GM18907 (cell line): ENCODE measurements around the gene PCCA.
"Not testable (repeated sequence)": the region's sequence is repeated elsewhere in the genome, so short reads cannot be mapped to it uniquely, and the experiment has no call there.

Source experiments
- ATAC-seq: cut with Tn5 transposase; IDR thresholded peaks from one replicate; pipeline ENCODE4 v1.9.1; 2021; ENCODE audit warnings: mild to moderate bottlenecking, moderate library complexity; ENCODE audit not compliant: unreplicated experiment

The PCCA gene

GRCh38 chr13:100182900-100183490 is 94.1 kb downstream of the PCCA start:
- no peak for ATAC-seq

- no peak for ATAC-seq
Measured at GRCh38 chr13:100184095-100184494, 95.2 kb downstream of the PCCA start.

DNA sequence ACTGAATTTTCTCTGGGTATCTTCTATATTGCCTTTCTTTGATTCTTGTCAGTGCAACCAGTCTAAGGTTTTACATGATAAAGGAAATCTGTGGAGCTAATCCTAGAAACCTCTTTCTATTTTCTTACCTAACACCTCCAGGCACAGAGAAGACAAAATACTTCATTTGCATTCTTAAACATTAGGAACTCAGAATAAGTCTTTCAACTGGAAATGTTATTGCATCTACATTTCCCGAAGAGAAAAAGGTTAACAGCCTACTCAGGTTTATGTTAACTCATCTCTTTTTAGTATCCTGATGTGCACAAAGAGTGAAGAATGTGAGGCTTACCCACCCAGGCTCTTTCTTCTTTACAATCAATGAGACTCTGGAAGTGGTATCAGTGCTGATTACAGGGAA is 106.7 kb downstream of the PCCA start:
- ATAC-seq = no peak

- ATAC-seq = no peak
Measured at GRCh38 chr13:100196375-100196774, 107.5 kb downstream of the PCCA start.

GRCh38 chr13:100197116-100197515 is 108.2 kb downstream of the PCCA start:
- no peak for ATAC-seq

- ATAC-seq = no peak
Measured at GRCh38 chr13:100197591-100198365, 108.9 kb downstream of the PCCA start.

DNA sequence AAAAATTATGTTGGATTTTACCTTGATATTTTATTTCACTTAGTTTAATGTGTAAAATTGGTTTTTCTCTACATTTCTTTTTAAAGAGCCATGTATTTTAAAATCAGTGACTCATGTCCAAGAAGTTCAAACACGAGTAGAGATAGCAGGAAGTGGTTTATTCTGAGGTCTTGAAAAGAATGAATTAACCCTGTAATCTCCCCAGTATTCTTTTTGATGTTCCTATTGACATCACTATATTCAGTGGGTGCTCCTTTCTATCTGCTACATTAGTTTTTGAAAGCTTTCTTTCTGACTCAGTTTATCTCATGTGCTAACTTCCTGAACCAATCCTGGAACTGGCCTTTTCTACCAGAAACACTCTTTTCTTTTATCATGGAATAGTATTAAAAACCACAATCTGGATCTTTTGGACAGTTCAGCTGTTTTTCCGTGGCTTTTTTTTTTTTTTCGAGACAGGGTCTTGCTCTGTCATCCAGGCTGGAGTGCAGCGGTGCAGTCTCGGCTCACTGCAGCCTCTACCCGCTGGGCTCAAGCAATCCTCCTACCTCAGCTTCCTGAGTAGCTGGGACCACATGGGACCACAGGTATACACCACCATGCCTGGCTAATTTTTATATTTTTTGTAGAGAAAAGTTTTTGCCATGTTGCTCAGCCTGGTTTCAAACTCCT is 114.9 kb downstream of the PCCA start:
- ATAC-seq = peak; percentile 83

DNA sequence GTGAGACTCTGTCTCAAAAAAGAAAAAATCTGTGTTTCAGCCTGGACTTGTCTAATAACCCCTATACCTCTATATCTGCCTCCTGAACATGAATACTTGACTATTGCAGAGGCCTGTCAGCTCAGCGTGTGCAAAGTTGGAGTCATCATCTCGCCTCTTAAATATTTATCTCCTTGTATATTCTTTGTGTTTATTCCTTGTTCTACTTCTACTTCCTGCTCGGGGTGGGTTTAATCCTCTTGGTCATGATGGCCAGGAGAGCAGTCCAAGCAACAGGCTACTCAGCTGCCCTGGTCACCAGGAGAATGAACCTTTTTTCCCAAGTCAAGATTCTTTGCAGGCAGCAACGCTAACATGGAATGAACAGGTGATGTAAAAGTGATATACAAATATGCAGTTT is 119.1 kb downstream of the PCCA start:
- no peak for ATAC-seq

GRCh38 chr13:100208626-100209025 is 119.7 kb downstream of the PCCA start:
- no peak for ATAC-seq

- no peak for ATAC-seq
Measured at GRCh38 chr13:100209857-100210825, 121.2 kb downstream of the PCCA start.

DNA sequence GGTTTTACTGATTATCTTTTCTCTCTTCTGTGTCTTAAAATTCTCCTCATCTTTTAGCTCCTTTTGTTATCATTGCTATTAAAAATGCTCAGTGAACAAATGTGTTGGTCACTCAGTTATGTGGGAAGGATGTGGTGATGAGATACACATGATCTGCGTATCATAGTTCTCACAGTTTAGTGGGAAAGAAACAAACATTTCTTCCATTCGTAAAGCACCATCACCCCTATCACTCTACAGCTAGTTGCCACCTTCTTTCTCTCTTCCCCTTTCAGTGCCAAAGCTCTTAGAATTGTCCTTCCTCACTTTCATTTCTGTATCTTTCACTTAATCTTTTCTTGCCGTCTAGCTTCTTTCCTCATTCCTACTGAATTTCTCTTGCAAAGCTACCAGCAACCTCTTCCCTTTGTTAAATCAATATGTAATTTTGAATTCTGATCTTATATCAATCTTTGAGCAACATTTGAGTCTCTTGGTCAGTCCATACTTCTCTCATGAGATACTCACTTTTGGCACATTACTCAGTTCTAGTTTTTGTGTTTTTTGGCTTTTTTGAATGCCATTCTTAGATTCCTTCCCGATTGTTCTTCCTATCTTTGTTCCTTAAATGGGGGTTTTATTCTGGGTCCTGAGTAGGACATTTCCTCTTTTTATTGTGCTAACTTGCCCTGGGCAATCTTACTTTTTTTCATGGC is 122.3 kb downstream of the PCCA start:
- no peak for ATAC-seq

- ATAC-seq = no peak
Measured at GRCh38 chr13:100212904-100213553, 124.1 kb downstream of the PCCA start.

DNA sequence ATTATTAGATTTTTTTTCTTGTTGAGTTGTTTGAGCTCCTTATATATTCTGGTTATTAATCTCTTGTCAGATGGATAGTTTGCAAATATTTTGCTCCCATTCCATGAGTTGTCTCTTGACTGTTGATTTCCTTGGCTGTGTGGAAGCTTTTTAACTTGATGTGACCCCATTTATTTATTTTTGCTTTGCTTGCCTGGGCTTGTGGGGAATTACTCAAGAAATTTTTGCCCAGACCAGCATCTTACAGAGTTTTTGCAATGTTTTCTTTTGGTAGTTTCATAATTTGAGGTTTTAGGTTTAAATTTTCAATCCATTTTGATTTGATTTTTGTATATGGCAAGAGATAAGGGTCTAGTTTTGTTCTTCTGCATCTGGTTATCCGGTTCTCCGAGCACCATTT is 124.7 kb downstream of the PCCA start:
- no peak for ATAC-seq

DNA sequence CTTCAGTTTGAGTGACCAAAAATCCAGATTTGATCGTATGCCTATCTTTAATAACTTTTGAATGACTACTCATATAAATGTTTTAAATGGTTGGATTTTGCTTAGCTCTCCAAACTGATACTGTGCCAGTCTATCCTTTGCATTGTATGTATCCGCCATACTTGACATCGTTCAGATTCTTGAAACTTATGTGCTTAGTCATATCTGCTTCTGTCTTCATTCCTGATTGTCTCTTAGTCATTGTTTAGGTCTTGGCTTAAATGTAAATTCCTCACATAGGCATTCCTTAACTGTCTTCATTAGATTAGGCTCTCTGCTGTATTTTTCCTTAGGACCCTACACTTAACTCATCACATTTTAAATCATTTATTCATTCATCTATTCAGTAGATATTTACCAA is 126.0 kb downstream of the PCCA start:
- no peak for ATAC-seq

- ATAC-seq = no peak
Measured at GRCh38 chr13:100221166-100221565, 132.3 kb downstream of the PCCA start.

DNA sequence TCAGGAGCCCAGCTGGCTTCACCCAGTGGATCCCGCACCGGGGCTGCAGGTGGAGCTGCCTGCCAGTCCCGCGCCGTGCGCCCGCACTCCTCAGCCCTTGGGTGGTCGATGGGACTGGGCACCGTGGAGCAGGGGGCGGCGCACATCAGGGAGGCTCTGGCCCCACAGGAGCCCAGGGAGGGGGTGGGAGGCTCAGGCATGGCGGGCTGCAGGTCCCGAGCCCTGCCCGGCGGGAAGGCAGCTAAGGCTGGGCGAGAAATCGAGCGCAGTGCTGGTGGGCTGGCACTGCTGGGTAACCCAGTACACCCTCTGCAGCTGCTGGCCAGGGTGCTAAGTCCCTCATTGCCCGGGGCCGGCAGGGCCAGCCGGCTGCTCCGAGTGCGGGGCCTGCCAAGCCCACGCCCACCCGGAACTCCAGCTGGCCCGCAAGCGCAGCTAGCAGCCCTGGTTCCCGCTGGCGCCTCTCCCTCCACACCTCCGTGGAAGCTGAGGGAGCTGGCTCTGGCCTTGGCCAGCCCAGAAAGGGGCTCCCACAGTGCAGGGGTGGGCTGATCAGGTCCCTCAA is 135.2 kb downstream of the PCCA start:
- ATAC-seq = not testable (repeated sequence)

DNA sequence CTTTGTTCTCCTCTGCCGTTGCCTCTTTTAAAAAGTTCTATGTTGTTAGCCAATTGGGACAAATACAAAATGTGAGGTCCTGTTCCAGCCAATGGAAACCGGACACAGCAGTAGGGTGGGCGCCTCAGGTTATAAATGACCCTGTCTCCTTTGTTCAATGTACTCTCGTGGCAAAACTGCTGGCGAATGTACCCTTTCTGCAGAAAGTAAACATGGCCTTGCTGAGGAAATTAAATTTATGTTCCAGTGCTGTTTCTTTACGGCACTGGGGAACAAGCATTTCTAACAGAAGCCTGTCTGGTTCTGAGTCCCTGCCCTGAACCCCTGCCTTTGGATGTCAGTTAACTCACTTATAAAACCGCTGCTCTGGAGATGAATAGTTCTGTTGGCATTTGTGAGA is 140.7 kb downstream of the PCCA start:
- no peak for ATAC-seq

- no peak for ATAC-seq
Measured at GRCh38 chr13:100230769-100231149, 141.9 kb downstream of the PCCA start.

DNA sequence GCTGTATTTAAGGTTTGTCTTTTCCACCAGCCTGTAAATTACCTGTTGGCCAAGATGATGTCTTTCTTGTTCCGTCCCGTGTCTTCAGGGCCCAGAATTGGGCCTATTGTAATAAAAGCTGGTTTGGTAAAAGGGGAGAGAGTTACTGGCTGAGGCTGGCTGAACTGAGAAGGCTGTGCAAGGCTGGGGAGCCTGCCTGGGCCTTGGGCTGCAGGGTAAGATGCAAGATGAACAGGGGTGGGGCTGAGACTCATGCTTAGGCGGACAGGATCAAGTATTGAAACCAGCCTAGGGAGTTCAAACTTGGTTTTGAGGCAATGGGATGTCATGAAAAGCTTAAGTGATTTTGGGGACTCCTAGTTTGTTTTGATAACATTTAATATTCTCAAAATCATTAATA is 142.3 kb downstream of the PCCA start:
- no peak for ATAC-seq

GRCh38 chr13:100234006-100234405 is 145.1 kb downstream of the PCCA start:
- no peak for ATAC-seq
